Measurements from ENCODE around the gene MXI1. TPM values are rescaled to one million over a fixed set of nuclear protein-coding genes. Genes with fewer than 3 reads are reported as not detected.

The MXI1 gene
- total and polyA plus RNA-seq, 7 donors = 52.2 to 148 (median 92.0) TPM

DNA sequence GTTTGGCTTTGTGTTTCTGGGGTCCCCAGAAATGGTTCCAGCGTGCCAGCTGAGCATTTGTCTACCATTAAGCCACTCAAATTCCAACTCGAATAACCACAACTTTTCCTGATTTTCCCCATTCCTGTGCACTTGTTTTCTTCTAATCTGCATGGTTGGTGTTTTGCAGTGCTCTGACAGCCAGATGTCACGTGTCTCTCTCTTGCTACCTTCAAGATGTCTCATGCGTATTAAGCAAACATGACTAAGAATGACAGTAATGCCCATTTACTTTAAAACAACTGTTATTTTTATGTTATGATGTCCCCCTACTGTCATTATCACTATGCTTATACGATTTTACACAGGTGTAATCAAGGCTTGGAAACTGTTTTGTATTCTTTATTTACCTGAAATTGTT lies 35.2 kb upstream of the MXI1 start:
- intact Hi-C loops (cut with DNase I) = no loop called here
- Histone ChIP-seq H3K27ac (no peak overlapping the region), H3K4me3 (no peak overlapping the region), H3K4me1 (peaks cover 0 to 11% (median 0%) of the 10 kb centered on the region in 4 donors), H3K36me3 (no peaks in the 10 kb centered on the region), H3K27me3 (peaks cover 0 to 56% (median 2%) of the 10 kb centered on the region in 3 donors), H3K9me3 (no peaks in the 10 kb centered on the region)
- DNase-seq = no peak
- TF ChIP-seq POLR2AphosphoS5 (IDR thresholded peaks at IDR 0.05) = no peak
- WGBS, 2 donors = 78 to 80% methylated on average over 5 of the region's 5 CpGs

DNA sequence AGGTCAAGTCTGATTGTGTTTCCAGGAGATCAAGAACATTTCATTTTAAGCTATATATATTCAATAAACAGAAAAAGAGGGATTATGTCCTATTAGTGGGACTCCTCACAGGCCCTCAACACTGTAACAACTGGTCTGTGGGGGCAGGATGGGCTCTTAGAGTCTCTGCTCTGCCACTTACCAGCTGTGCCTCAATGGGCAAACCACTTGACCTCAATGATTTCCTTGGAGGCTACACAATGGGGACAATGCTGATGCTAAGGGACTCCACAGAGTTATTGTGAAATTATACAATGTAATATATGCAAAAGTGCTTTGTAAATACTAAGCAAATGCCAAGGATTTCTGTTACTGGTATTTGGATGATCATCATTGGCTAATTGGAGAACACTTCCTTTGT lies 33.2 kb upstream of the MXI1 start:
- Histone ChIP-seq H3K9me3 (no peaks in the 10 kb centered on the region), H3K36me3 (no peaks in the 10 kb centered on the region), H3K27me3 (peaks cover 0 to 35% (median 0%) of the 10 kb centered on the region in 3 donors), H3K4me1 (peaks cover 0 to 4% (median 0%) of the 10 kb centered on the region in 4 donors), H3K27ac (no peak overlapping the region), H3K4me3 (no peak overlapping the region)
- DNase-seq = no peak
- intact Hi-C loops (cut with DNase I) = no loop called here
- TF ChIP-seq EP300 (IDR thresholded peaks at IDR 0.05) (no peak), POLR2AphosphoS5 (IDR thresholded peaks at IDR 0.05) (no peak), POLR2A (IDR thresholded peaks at IDR 0.05) (no peak)
- TF ChIP-seq, protein P1, sequence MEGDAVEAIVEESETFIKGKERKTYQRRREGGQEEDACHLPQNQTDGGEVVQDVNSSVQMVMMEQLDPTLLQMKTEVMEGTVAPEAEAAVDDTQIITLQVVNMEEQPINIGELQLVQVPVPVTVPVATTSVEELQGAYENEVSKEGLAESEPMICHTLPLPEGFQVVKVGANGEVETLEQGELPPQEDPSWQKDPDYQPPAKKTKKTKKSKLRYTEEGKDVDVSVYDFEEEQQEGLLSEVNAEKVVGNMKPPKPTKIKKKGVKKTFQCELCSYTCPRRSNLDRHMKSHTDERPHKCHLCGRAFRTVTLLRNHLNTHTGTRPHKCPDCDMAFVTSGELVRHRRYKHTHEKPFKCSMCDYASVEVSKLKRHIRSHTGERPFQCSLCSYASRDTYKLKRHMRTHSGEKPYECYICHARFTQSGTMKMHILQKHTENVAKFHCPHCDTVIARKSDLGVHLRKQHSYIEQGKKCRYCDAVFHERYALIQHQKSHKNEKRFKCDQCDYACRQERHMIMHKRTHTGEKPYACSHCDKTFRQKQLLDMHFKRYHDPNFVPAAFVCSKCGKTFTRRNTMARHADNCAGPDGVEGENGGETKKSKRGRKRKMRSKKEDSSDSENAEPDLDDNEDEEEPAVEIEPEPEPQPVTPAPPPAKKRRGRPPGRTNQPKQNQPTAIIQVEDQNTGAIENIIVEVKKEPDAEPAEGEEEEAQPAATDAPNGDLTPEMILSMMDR (IDR thresholded peaks at IDR 0.05) = no peak

DNA sequence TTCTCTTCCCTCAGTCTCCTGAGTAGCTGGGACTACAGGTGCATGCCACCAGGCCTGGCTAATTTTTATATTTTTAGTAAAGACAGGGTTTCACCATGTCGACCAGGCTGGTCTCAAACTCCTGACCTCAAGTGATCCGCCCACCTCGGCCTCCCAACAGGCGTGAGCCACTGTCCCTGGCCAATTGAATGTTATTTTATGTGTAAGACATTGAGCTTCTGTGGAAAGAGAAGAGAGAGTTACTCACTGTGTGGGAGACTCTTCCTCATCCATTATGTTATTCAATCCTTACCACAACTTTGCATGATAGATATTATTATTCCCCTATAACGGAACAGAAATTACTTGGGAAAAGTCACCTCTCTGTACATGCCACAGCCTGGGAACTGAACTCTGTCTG lies 32.6 kb upstream of the MXI1 start:
- TF ChIP-seq POLR2AphosphoS5 (IDR thresholded peaks at IDR 0.05) = no peak
- TF ChIP-seq, protein P1 (IDR thresholded peaks at IDR 0.05) = no peak
- no peak for TF ChIP-seq POLR2A (IDR thresholded peaks at IDR 0.05)
- TF ChIP-seq EP300 (IDR thresholded peaks at IDR 0.05) = no peak
- Histone ChIP-seq H3K9me3 (no peaks in the 10 kb centered on the region), H3K4me3 (no peak overlapping the region), H3K36me3 (no peaks in the 10 kb centered on the region), H3K27me3 (peaks cover 0 to 29% (median 0%) of the 10 kb centered on the region in 3 donors), H3K4me1 (peaks cover 0 to 4% (median 0%) of the 10 kb centered on the region in 4 donors), H3K27ac (no peak overlapping the region)
- 90 to 95% methylated on average over 5 of the region's 5 CpGs for WGBS, 2 donors
- DNase-seq = no peak
- intact Hi-C loops (cut with DNase I) = no loop called here

DNA sequence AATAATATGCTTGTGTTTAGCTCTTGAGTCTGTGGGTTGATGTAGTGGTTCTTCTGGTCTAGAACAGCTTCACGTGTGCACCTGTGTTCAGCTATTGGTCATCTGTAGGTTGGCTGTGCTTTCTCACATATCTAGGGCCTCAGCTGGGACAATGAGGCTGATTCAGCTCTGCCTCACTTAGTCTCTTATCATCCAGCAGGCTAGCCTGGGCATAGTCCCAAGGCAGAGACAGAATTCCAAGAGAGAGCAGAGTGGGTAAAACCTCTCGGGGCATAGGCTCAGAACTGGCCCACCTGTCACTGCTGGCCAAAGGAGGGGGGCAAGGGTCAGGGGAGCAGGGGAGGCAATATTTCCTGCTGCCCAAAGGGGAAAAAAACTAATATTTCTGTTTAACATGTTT lies 32.0 kb upstream of the MXI1 start:
- H3K27ac ChIP-seq = no peak overlapping the region
- intact Hi-C loops (cut with DNase I) = no loop called here
- TF ChIP-seq POLR2A (IDR thresholded peaks at IDR 0.05) = no peak
- TF ChIP-seq, protein P1 (IDR thresholded peaks at IDR 0.05) = no peak
- no peak for TF ChIP-seq POLR2AphosphoS5 (IDR thresholded peaks at IDR 0.05)
- no peak for TF ChIP-seq EP300 (IDR thresholded peaks at IDR 0.05)
- no peaks in the 10 kb centered on the region for H3K36me3 ChIP-seq
- DNase-seq = no peak
- 91 to 92% methylated on average over 2 of the region's 2 CpGs for WGBS, 2 donors
- peaks cover 0 to under 1% (median 0%) of the 10 kb centered on the region in 4 donors for H3K4me1 ChIP-seq
- no peaks in the 10 kb centered on the region for H3K9me3 ChIP-seq
- H3K4me3 ChIP-seq = no peak overlapping the region
- H3K27me3 ChIP-seq = peaks cover 0 to 23% (median 0%) of the 10 kb centered on the region in 3 donors

DNA sequence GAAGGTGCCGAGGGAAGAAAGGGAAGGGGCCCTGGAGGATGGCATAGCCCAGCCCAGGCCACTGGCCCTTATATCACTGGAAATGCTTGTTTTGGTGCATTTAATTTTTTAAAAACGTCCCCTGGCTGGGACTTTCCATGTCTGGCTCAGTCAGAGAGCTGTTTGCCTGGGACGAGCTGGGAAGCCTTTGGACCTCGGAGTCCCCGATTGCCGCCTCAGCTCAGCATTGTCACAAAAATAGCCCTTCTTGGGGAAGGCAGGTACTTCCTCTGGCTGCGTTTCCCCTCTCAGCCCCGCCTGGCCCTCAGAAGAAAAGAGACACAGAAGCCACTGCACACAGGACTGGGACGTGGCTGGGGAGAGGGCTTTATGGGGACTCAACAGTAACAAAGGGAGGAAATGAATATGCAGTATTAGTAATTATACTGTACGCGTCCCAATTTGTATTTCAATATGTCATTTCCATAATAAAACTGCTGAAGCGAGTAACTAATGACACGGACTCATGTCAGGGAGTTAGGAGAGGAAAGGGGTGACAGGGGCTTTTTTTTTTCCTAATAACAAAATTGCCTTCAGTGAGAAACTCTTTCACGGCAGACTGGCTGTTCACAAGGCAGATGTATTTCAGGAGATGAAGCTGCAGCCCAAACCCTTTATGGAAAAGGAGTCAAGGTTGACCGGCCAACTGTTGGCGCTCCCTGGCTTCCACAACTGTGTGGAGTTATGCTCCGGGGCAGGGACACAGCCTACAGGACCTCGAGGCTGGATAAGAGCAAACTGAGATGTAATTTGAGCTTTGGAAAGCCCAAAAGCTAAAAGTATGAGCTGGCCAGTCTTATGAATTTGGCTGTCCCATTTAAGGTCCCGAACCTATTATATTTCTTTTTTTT lies 31.0 kb upstream of the MXI1 start:
- Histone ChIP-seq H3K9me3 (no peaks in the 10 kb centered on the region), H3K4me1 (no peaks in the 10 kb centered on the region), H3K4me3 (no peak overlapping the region), H3K27ac (no peak overlapping the region), H3K27me3 (peaks cover 0 to 13% (median 0%) of the 10 kb centered on the region in 3 donors), H3K36me3 (no peaks in the 10 kb centered on the region)
- 53 to 79% methylated on average over 19 of the region's 19 CpGs for WGBS, 2 donors
- DNase-seq = no peak
- intact Hi-C loops (cut with DNase I) = no loop called here
- no peak for TF ChIP-seq EP300 (IDR thresholded peaks at IDR 0.05)
- no peak for TF ChIP-seq POLR2AphosphoS5 (IDR thresholded peaks at IDR 0.05)
- TF ChIP-seq, protein P1 (IDR thresholded peaks at IDR 0.05) = no peak
- TF ChIP-seq POLR2A (IDR thresholded peaks at IDR 0.05) = no peak

Data from sigmoid colon (tissue), 7 donors.